C4-2B (cell line): ENCODE data around the gene GALNTL6.

Experiments used
- ZFX ChIP-seq: fragments of 450-650 bp; IDR thresholded peaks from 2 replicates; pipeline ENCODE4 v1.6.1; 2017
- TF ChIP-seq, protein P1 (sequence below): fragments of 450-650 bp; conservative IDR thresholded peaks from 2 replicates; pipeline ENCODE4 v1.5.1; 2017; ENCODE audit warnings: mild to moderate bottlenecking

DNA sequence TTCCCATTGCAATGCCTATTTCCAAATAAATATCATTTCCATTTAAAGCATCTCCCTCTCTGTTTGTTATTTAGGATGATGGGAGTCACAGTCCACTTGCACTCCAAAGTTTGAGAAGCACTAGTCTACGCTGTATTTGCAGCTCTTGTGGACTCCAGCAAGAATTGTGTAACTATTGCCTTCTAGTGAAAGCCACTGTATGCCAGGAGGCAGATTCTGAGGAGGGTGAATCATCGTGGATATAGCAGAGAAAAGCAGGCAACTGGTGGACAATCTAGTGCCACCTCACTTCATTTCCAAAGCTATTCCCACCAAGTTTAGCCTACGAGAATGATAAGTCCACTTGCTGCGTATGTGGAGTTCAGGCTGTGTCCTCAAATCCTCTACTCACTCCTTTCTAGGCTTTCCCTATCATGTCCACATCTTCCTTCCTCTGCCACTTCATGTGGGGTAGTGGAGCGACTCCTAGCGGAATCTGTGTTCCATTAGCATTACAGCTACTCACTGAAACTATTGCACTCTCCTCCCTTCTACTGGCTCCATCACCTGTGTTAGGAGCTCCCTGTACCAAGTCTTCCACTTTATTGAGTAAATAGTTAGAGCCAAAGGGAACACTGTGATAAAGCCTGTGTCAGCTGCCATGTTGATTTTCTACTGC is 853.6 kb downstream of the GALNTL6 start:
- TF ChIP-seq, protein P1, sequence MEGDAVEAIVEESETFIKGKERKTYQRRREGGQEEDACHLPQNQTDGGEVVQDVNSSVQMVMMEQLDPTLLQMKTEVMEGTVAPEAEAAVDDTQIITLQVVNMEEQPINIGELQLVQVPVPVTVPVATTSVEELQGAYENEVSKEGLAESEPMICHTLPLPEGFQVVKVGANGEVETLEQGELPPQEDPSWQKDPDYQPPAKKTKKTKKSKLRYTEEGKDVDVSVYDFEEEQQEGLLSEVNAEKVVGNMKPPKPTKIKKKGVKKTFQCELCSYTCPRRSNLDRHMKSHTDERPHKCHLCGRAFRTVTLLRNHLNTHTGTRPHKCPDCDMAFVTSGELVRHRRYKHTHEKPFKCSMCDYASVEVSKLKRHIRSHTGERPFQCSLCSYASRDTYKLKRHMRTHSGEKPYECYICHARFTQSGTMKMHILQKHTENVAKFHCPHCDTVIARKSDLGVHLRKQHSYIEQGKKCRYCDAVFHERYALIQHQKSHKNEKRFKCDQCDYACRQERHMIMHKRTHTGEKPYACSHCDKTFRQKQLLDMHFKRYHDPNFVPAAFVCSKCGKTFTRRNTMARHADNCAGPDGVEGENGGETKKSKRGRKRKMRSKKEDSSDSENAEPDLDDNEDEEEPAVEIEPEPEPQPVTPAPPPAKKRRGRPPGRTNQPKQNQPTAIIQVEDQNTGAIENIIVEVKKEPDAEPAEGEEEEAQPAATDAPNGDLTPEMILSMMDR = peak; percentile 77
- no peak for TF ChIP-seq ZFX
